Spleen (tissue), 11 donors: ENCODE measurements around the gene SPIN2B. TPM values are rescaled to one million over a fixed set of nuclear protein-coding genes. Genes with fewer than 3 reads are reported as not detected.
"Not testable (repeated sequence)": the region's sequence is repeated elsewhere in the genome, so short reads cannot be mapped to it uniquely, and the experiment has no call there.

Experiments
- DNase-seq: peaks from one replicate; pipeline ENCODE4 v3.0.0-alpha.2; 2020
- H3K27ac ChIP-seq, 8 donors: fragments of 200-600 bp; sonication (generic) in 7 of 8; 1 replicate in 4 of 8; 2 replicates in 4 of 8; pipeline versions ENCODE4 v1.5.0 to v1.8.0; 2016 to 2021; ENCODE audit warnings: inconsistent platforms in 4 of 8, mild to moderate bottlenecking in 4 of 8, moderate library complexity in 1 of 8
- H3K27me3 ChIP-seq, 7 donors: fragments of 200-600 bp; sonication (generic) in 6 of 7; replicated peaks in 1 of 7; 1 replicate in 4 of 7; 2 replicates in 3 of 7; pipeline versions ENCODE4 v1.5.0 to v1.8.0; 2016 to 2021; ENCODE audit warnings: inconsistent platforms in 3 of 7, mild to moderate bottlenecking in 1 of 7
- H3K36me3 ChIP-seq, 6 donors: fragments of 200-600 bp; sonication (generic) in 5 of 6; 1 replicate in 4 of 6; 2 replicates in 2 of 6; pipeline versions ENCODE4 v1.5.0 to v1.8.0; 2016 to 2021; ENCODE audit warnings: inconsistent platforms in 2 of 6
- H3K4me1 ChIP-seq, 6 donors: fragments of 200-600 bp; sonication (generic) in 5 of 6; 1 replicate in 3 of 6; 2 replicates in 3 of 6; pipeline versions ENCODE4 v1.5.0 to v1.8.0; 2016 to 2021; ENCODE audit warnings: inconsistent platforms in 3 of 6
- H3K4me3 ChIP-seq, 8 donors: fragments of 200-600 bp; sonication (generic) in 7 of 8; 1 replicate in 4 of 8; 2 replicates in 4 of 8; pipeline versions ENCODE4 v1.5.0 to v1.8.0; 2016 to 2021; ENCODE audit warnings: inconsistent platforms in 4 of 8, mild to moderate bottlenecking in 4 of 8, moderate library complexity in 2 of 8
- H3K9me3 ChIP-seq, 8 donors: fragments of 200-600 bp; sonication (generic) in 7 of 8; 1 replicate in 4 of 8; 2 replicates in 4 of 8; pipeline versions ENCODE4 v1.5.0 to v1.8.0; 2016 to 2021; ENCODE audit warnings: inconsistent platforms in 4 of 8
- POLR2A ChIP-seq, 3 donors: fragments of 450-650 bp; IDR thresholded peaks; one replicate each; pipeline ENCODE4 v1.5.1; 2017; ENCODE audit warnings: antibody characterized with exemption in 3 of 3, mild to moderate bottlenecking in 1 of 3
- POLR2AphosphoS5 ChIP-seq, 3 donors: sonication (generic); formaldehyde crosslinking; IDR thresholded peaks; one replicate each; pipeline ENCODE4 v1.5.1; 2017; ENCODE audit warnings: antibody characterized with exemption in 3 of 3
- WGBS, 5 donors: extraction: QIAGEN DNeasy Blood & Tissue Kit in 3 of 5; methylation state at CpG; one replicate each; pipeline versions ENCODE4 v1.1.5 to v1.1.7; 2013 to 2018; 5-methylcytosine and 5-hydroxymethylcytosine counted together
- intact Hi-C: fragments of 100-400 bp; cut with DNase I; formaldehyde crosslinking; loops from one replicate; pipeline ENCODE4 v1.15.0; 2023; ENCODE audit warnings: low total_unique reads
- polyA plus RNA-seq, 3 donors: library from polyadenylated mRNA; stranded (reverse); fragments of 200-250 nt; gene quantifications; one replicate each; pipeline ENCODE4 v1.2.1, GENCODE V29; 2013
- total RNA-seq, 7 donors: library from RNA; depleted of rRNA in 3 of 7; stranded (reverse); fragments of >200 nt in 3 of 7; fragmentation: NEBNext Ultra II Directional in 4 of 7; extraction: Animal tissue kit (Norgen Biotek cat#: 25700) in 4 of 7; gene quantifications; one replicate each; pipeline versions ENCODE4 v1.1.0 to v1.2.1, GENCODE V29; 2016 to 2021
- TF ChIP-seq, protein P1 (sequence below), 11 experiments: fragments of 200-600 bp in 7 of 11; fragments of 450-650 bp in 4 of 11; sonication (generic) in 4 of 11; IDR thresholded peaks in 8 of 11; conservative IDR thresholded peaks in 3 of 11; 1 replicate in 7 of 11; 2 replicates in 4 of 11; pipeline versions ENCODE4 v1.4.0 to v1.8.0; 2016 to 2021; ENCODE audit warnings: antibody characterized with exemption in 11 of 11, inconsistent platforms in 4 of 11, mild to moderate bottlenecking in 1 of 11
- donor health status: healthy with polysubstance abuse.
- donor health status: DM: no; HTN: no; CAD: no; lungs with moderate emphysema.
- donor health status: DM: no; HTN: no; CAD: no.
- donor health status: Bipolar disorder and iron deficiency.
- donor health status: healthy.
- donor health status: DM: no; HTN: no; CAD: no.
- donor health status: DM: yes; HTN: yes; CAD: no.

SPIN2B gene
- total and polyA plus RNA-seq, 10 donors: 8.4 to 22.9 (median 11.9) TPM

DNA sequence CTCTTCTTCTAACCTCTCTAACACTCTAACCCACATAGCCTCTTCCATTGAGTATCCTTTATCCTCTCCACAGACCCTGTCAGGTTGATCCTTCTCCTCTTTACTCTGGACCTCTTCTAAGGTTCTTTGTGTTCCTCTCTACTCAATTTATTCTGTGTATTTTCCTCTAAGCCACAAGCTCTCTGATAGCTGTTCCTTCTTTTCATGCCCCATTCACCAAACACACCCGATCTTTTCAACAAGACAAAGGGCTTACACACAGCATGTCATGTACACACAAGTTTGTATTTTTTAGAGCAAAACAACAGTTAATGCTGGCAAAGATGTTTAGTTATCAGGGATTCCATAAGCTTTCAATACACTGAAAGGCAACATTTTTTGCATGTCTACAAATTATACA, 1.9 kb downstream of the SPIN2B start:
- H3K9me3 ChIP-seq: no peaks in the 10 kb centered on the region
- H3K4me1 ChIP-seq: peaks cover 0 to 10% (median 4%) of the 10 kb centered on the region in 6 donors
- peaks cover 0 to 5% (median 0%) of the 10 kb centered on the region in 6 donors for H3K36me3 ChIP-seq
- intact Hi-C loops: loop anchor here (10.0 kb wide), 1 partner anchor 795 kb away; the partner anchor contains the start of gene ZXDA
- H3K27ac ChIP-seq: no peak overlapping the region
- WGBS, 5 donors: 84 to 100% (median 88%) methylated on average over 1 of the region's 1 CpG
- H3K27me3 ChIP-seq: no peaks in the 10 kb centered on the region
- no peak for DNase-seq
- H3K4me3 ChIP-seq: no peak overlapping the region
- TF ChIP-seq POLR2A (IDR thresholded peaks at IDR 0.05) (no peak), POLR2AphosphoS5 (IDR thresholded peaks at IDR 0.05) (no peak)
- TF ChIP-seq, protein P1, sequence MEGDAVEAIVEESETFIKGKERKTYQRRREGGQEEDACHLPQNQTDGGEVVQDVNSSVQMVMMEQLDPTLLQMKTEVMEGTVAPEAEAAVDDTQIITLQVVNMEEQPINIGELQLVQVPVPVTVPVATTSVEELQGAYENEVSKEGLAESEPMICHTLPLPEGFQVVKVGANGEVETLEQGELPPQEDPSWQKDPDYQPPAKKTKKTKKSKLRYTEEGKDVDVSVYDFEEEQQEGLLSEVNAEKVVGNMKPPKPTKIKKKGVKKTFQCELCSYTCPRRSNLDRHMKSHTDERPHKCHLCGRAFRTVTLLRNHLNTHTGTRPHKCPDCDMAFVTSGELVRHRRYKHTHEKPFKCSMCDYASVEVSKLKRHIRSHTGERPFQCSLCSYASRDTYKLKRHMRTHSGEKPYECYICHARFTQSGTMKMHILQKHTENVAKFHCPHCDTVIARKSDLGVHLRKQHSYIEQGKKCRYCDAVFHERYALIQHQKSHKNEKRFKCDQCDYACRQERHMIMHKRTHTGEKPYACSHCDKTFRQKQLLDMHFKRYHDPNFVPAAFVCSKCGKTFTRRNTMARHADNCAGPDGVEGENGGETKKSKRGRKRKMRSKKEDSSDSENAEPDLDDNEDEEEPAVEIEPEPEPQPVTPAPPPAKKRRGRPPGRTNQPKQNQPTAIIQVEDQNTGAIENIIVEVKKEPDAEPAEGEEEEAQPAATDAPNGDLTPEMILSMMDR (IDR thresholded peaks at IDR 0.05 in 8 of 11, conservative IDR thresholded peaks at IDR 0.05 in 3 of 11): no peak

DNA sequence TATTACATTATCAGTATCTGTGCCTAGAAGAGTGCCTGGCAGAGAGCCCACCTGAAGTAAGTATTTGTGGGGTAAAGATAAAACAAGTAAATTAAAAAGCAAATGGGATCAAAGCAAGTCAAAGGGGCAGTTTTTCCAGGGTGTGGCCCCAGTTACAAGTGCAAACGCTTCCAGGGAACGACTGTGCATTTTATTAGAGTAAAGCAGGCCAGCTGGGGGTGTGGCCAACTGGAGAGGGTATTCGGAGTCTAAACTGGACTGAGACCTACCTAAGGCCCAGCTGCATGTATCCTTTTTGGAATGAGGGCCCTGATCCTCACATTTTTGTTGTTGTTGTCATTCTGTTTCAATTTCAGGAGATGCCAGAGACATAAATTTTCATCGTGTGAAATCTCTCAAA, 3.8 kb downstream of the SPIN2B start:
- 37 to 85% (median 52%) methylated on average over 4 of the region's 4 CpGs for WGBS, 5 donors
- intact Hi-C loops: loop anchor here (10.0 kb wide), 1 partner anchor 797 kb away; the partner anchor contains the start of gene ZXDA
- H3K36me3 ChIP-seq, H3K27me3 ChIP-seq, H3K27ac ChIP-seq, H3K4me1 ChIP-seq, H3K9me3 ChIP-seq, H3K4me3 ChIP-seq, DNase-seq: not testable (repeated sequence)

DNA sequence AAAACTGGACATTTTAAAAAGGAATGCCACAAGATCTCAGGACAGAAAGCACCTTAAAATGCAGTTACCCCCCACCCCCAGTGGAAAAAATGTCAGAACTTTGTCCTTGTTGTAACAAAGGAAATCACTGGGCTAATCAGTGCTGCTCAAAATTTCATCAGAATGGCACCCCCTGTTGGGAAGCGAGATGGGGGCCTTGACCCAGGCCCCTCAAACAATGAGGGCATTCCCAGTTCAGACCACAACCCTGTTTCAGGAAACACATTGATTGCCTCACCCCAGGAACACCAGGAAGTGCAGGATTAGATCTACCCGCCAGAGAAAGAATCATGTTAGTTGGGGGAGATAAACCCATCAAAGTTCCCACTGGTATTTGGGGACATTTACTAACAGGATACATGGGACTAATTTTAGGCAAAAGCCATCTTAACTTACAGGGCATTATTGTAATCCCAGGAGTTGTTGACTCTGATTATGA, 16.4 kb downstream of the SPIN2B start:
- Histone ChIP-seq H3K27ac (no peak overlapping the region), H3K4me3 (no peak overlapping the region), H3K4me1 (no peaks in the 10 kb centered on the region), H3K9me3 (peaks cover 0 to 21% (median 14%) of the 10 kb centered on the region in 8 donors), H3K27me3 (no peaks in the 10 kb centered on the region), H3K36me3 (peaks cover 0 to 24% (median 0%) of the 10 kb centered on the region in 6 donors)
- intact Hi-C loops: no loop called here
- DNase-seq: no peak
- TF ChIP-seq POLR2A (IDR thresholded peaks at IDR 0.05) (no peak), POLR2AphosphoS5 (IDR thresholded peaks at IDR 0.05) (no peak)
- TF ChIP-seq, protein P1 (IDR thresholded peaks at IDR 0.05 in 8 of 11, conservative IDR thresholded peaks at IDR 0.05 in 3 of 11): no peak
- WGBS, 5 donors: 46 to 94% (median 64%) methylated on average over 2 of the region's 2 CpGs

DNA sequence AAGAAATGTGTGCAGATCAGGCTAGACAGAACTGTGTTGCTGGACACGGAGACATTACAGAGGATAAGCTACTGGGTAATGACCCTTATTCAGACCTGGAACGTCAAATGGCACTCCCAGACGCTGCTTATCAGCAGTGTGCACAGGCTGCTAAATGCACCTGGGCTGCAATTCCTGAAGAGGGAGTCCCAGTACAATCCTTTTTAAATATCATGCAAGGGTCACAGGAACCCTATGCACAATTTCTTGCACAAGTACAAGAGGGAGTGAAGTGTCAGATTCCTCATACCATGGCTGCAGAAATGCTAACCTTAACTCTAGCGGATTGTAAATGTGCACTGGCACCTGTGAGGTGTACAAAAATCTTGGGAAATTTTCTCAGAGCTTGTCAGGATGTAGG, 16.9 kb downstream of the SPIN2B start:
- WGBS, 5 donors: 58 to 94% (median 87%) methylated on average over 4 of the region's 4 CpGs
- H3K27ac ChIP-seq: no peak overlapping the region
- H3K4me1 ChIP-seq: no peaks in the 10 kb centered on the region
- DNase-seq: no peak
- no peaks in the 10 kb centered on the region for H3K27me3 ChIP-seq
- H3K9me3 ChIP-seq: peaks cover 0 to 26% (median 17%) of the 10 kb centered on the region in 8 donors
- peaks cover 0 to 29% (median 0%) of the 10 kb centered on the region in 6 donors for H3K36me3 ChIP-seq
- TF ChIP-seq, protein P1 (IDR thresholded peaks at IDR 0.05 in 8 of 11, conservative IDR thresholded peaks at IDR 0.05 in 3 of 11): no peak
- TF ChIP-seq POLR2A (IDR thresholded peaks at IDR 0.05): no peak
- no peak for TF ChIP-seq POLR2AphosphoS5 (IDR thresholded peaks at IDR 0.05)
- intact Hi-C loops: no loop called here
- no peak overlapping the region for H3K4me3 ChIP-seq
